Osteoblast (primary cell): ENCODE data around the gene MTA1. TPM values are rescaled to one million over a fixed set of nuclear protein-coding genes. Genes with fewer than 3 reads are reported as not detected.

Source experiments
- DNase-seq: peaks from one replicate; pipeline ENCODE4 v3.0.0; 2011; ENCODE audit warnings: low spot score, mixed read lengths; ENCODE audit not compliant: insufficient read length; ENCODE audit errors: missing footprints
- H2AFZ ChIP-seq: 2 replicates; pipeline ENCODE4 v1.6.0; 2011; ENCODE audit warnings: mild to moderate bottlenecking, low read length
- H3K27ac ChIP-seq: 2 replicates; pipeline ENCODE4 v1.5.1; 2011; ENCODE audit warnings: mild to moderate bottlenecking, low read depth, low read length, moderate library complexity
- H3K27me3 ChIP-seq: 2 replicates; pipeline ENCODE4 v1.6.0; 2012; ENCODE audit warnings: mild to moderate bottlenecking, control low read depth, inconsistent platforms, low read length, moderate library complexity; ENCODE audit not compliant: insufficient read depth
- H3K36me3 ChIP-seq: 2 replicates; pipeline ENCODE4 v1.5.1; 2011; ENCODE audit warnings: mild to moderate bottlenecking, low read length, control low read depth, moderate library complexity; ENCODE audit not compliant: insufficient read depth
- H3K4me1 ChIP-seq: 2 replicates; pipeline ENCODE4 v1.5.1; 2011; ENCODE audit warnings: mild to moderate bottlenecking, low read length, control low read depth, moderate library complexity; ENCODE audit not compliant: insufficient read depth
- H3K4me2 ChIP-seq: 2 replicates; pipeline ENCODE4 v1.6.0; 2011; ENCODE audit warnings: mild to moderate bottlenecking, low read length; ENCODE audit not compliant: insufficient read depth
- H3K4me3 ChIP-seq: fragments of 200-600 bp; sonication (generic); 3 replicates; pipeline ENCODE4 v1.5.1; 2012; ENCODE audit warnings: mild to moderate bottlenecking, low read length, inconsistent platforms; ENCODE audit not compliant: insufficient read depth
- H3K79me2 ChIP-seq: 2 replicates; pipeline ENCODE4 v1.6.0; 2012; ENCODE audit warnings: mild to moderate bottlenecking, low read length, control low read depth, inconsistent platforms; ENCODE audit not compliant: insufficient read depth
- H3K9me3 ChIP-seq: 2 replicates; pipeline ENCODE4 v1.5.1; 2011; ENCODE audit warnings: low read depth, low read length, control low read depth
- H4K20me1 ChIP-seq: 2 replicates; pipeline ENCODE4 v1.6.0; 2012; ENCODE audit warnings: mild to moderate bottlenecking, low read length, control low read depth; ENCODE audit not compliant: insufficient read depth
- total RNA-seq: library from RNA; depleted of rRNA; stranded (reverse); fragments of >200 nt; gene quantifications from 2 replicates; pipeline ENCODE4 v1.2.3, GENCODE V29; 2012
- TF ChIP-seq, protein P1 (sequence below): IDR thresholded peaks from 2 replicates; pipeline ENCODE4 v1.5.1; 2011; ENCODE audit warnings: mild to moderate bottlenecking, low read depth, low read length, moderate library complexity; ENCODE audit errors: extremely low read depth

The MTA1 gene
- total RNA-seq, 1 donor, result 60.4 TPM

DNA sequence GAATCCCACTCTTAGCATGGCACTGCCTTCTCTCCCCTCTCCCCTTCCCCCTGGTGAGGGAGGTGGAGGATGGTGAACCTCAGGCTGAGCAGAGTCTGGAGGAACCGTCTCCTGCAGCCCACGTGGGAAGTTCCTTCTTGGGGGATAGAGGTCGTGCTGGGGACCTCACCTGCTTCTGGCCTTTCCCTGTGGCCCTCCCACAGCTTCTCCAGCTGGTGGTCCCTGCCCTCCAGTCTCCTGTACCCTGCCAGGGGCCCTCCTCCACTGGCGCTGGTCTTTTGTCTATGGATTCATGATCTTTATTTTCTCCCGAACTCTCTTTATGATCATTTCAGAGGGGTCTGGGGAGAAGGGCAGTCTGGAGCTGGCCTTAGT, 9.0 kb upstream of the MTA1 start:
- no peak overlapping the region for H3K27ac ChIP-seq
- peaks cover 9% of the 10 kb centered on the region for H4K20me1 ChIP-seq
- no peaks in the 10 kb centered on the region for H3K9me3 ChIP-seq
- peak overlapping the region; percentile 63 for H3K4me2 ChIP-seq
- no peaks in the 10 kb centered on the region for H3K36me3 ChIP-seq
- H3K4me3 ChIP-seq, result peak overlapping the region; percentile 49
- TF ChIP-seq, protein P1, sequence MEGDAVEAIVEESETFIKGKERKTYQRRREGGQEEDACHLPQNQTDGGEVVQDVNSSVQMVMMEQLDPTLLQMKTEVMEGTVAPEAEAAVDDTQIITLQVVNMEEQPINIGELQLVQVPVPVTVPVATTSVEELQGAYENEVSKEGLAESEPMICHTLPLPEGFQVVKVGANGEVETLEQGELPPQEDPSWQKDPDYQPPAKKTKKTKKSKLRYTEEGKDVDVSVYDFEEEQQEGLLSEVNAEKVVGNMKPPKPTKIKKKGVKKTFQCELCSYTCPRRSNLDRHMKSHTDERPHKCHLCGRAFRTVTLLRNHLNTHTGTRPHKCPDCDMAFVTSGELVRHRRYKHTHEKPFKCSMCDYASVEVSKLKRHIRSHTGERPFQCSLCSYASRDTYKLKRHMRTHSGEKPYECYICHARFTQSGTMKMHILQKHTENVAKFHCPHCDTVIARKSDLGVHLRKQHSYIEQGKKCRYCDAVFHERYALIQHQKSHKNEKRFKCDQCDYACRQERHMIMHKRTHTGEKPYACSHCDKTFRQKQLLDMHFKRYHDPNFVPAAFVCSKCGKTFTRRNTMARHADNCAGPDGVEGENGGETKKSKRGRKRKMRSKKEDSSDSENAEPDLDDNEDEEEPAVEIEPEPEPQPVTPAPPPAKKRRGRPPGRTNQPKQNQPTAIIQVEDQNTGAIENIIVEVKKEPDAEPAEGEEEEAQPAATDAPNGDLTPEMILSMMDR, result no peak
- H3K27me3 ChIP-seq, result peaks cover 16% of the 10 kb centered on the region
- no peaks in the 10 kb centered on the region for H3K79me2 ChIP-seq
- H2AFZ ChIP-seq, result no peak overlapping the region
- no peaks in the 10 kb centered on the region for H3K4me1 ChIP-seq
- no peak for DNase-seq

DNA sequence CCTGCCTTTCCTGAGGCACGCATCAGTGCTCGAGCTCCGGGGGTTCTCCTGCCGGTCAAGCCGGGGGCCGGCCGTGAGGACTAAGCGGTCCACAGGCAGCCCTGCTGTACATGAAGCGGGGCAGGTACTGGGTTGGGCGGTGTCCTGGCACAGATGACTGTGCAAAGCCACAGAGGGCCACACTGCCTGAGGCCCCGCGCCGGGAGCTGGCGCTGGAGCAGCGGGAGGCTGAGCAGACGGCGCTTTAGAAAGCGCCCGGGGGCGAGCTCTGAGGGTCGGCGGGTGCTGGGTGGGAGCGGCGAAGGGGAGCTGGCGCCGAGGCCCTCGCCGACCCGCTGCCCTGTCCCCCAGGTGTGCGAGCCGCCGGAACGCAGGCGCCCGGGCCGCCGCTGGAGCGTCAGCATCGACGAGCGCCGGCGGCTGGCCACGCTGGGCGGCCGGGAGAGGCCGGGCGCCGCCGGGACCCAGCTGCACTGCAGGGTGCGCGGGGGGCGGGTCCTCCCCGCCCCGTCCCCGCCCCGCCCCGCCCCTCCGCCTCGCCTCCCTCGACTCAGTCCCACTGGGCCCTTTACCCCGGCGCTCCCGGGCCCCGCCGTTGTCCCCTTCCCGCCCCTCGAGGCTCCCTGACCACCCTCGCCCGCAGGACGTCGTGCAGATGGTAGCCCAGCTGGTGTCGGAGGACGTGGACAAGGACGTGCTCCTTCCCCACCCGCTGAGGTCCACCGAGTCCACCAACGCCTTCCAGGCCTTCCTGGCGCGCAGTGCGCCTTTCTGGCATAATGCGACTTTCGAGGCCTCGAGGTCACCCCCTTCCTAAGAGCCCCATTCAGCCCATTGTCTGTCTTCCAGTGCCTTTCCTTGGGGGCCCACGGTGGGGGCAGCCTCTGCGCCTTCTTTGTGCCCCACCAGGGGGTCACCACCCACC, 8.3 kb upstream of the MTA1 start:
- Histone ChIP-seq H3K9me3 (no peaks in the 10 kb centered on the region), H3K79me2 (no peaks in the 10 kb centered on the region), H3K4me1 (no peaks in the 10 kb centered on the region), H4K20me1 (peaks cover 9% of the 10 kb centered on the region), H3K4me2 (peak overlapping the region; percentile 63), H3K27ac (no peak overlapping the region), H3K27me3 (peaks cover 16% of the 10 kb centered on the region), H2AFZ (no peak overlapping the region), H3K4me3 (peak overlapping the region; percentile 49), H3K36me3 (no peaks in the 10 kb centered on the region)
- peak; percentile 99 for DNase-seq
- TF ChIP-seq, protein P1, result no peak

DNA sequence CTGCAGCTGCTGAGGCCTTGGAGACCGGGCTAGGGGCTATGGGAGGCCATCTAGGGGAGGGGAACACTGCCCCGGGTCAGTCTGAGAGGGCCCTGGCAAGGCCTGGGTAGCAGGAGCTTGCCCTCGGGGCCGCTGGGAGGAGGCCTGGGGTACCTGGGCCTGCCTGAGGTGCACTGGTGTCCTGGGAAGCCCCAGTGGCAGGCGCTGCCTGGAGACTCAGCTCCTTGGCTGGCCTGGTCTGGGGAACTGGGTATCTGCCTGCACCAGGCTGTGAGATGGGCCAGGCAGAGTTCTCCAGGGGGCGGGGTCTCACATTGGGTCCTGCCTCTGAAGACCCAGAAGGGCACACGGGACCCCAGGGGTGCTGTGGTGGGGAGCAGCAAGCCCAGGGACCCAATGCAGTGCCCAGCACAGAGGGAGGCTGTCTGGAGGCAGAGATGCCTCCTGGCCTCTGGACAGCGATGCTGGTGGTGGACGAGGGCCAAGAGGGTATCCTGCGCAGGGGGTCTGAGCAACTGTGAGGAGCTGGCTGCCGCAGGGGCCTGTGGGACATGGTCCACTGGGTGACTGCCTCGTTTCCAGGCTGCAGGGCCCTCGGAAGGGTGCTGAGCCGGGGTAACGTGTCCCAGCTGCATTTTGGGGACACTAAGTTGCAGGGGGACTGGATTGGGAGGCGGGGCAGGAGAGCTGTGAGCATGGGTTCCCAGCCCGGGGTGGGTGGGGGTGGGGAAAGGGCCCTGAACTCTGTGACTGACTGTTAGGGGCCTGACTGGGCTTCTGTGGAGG, 7.4 kb upstream of the MTA1 start:
- H3K9me3 ChIP-seq, result no peaks in the 10 kb centered on the region
- no peak overlapping the region for H3K4me2 ChIP-seq
- no peaks in the 10 kb centered on the region for H3K4me1 ChIP-seq
- H3K27ac ChIP-seq, result no peak overlapping the region
- H4K20me1 ChIP-seq, result peaks cover 9% of the 10 kb centered on the region
- DNase-seq, result peak; percentile 91
- H2AFZ ChIP-seq, result no peak overlapping the region
- H3K36me3 ChIP-seq, result no peaks in the 10 kb centered on the region
- H3K79me2 ChIP-seq, result no peaks in the 10 kb centered on the region
- TF ChIP-seq, protein P1, result no peak
- no peak overlapping the region for H3K4me3 ChIP-seq
- peaks cover 16% of the 10 kb centered on the region for H3K27me3 ChIP-seq
